Islet of Langerhans (tissue), 1 donor: ENCODE results near the gene SRMS.

Source experiments
- FAIRE-seq: peaks from one replicate; lab custom pipeline; 2011; peaks lifted over from hg19 to GRCh38; lab: Jason Lieb, UNC

Gene SRMS

GRCh38 chr20:63552481-63553249, 5.1 kb upstream of the SRMS start:
- FAIRE-seq = no peak

- no peak for FAIRE-seq
These were observed 3.5 kb upstream of the SRMS start for GRCh38 chr20:63551068-63551467.

DNA sequence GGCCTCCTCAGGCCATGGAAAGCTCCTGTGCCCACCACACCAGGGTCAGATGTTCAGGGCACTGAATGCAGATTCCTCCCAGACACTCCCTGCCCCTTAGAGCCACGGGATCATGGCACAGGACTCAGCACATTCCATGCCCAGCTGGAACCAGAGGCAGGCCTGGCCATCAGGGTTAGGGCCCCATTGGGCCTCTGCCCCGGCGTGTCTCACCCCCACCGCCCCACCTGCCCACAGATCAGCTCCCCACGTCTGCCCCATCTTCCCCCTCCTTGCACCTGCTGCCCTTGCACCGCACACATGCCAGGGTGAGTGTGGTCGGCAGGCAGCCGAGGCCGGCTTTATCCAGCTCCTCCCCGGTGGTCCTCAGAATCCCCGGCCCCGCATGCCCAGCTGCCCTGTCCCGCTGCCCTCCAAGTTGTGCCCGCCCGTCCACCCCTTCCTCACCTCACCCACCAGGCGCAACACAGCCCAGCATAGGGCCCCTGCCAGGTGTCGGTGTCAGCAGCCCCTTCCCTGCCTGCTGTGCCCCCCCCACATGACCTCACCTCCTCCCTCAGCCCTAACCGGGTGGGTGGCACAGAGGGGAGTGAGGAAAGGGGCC, 2.2 kb upstream of the SRMS start:
- FAIRE-seq = no peak

GRCh38 chr20:63549019-63549418, 1.5 kb upstream of the SRMS start:
- FAIRE-seq = no peak

GRCh38 chr20:63548542-63548941, 993 bp upstream of the SRMS start:
- FAIRE-seq = no peak

DNA sequence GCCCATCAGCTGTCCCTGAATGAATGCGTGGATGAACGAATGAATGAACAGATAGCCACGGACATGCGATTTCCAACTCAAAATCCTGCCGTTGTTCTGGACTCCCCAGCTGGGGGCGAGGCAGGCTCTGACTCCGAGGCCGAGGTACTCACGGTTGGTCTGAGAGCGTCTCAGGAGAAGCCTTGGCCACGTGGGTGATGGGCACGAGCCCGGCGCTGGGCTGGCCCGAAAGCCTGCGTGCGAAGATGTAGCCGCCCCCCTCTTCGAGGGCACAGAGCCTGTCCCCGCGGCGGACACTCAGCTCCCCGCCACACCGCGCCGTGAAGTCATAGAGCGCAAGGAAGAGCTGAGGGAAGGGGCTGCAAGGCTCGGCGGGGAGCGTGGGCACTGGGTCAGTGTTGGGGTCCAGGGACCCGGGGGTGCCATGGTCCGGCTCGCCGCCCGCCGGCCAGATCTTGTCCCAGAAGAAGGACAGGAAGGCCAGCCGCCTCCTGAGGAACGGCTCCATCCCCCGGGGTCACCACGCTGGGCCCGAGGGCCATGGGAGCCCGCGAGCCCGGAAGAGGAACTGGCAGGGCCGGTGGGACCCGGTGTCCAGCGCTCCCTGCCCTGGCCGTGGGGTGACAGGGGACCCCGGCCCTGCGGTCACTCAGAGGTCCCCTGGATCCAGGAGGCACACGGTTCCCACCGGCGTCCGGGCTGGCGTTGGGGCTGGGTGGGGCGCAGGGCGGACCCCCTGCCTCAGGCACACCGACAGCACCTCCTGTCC, 409 bp downstream of the SRMS start:
- FAIRE-seq = no peak

GRCh38 chr20:63546256-63546955, 1.1 kb downstream of the SRMS start:
- FAIRE-seq = no peak

DNA sequence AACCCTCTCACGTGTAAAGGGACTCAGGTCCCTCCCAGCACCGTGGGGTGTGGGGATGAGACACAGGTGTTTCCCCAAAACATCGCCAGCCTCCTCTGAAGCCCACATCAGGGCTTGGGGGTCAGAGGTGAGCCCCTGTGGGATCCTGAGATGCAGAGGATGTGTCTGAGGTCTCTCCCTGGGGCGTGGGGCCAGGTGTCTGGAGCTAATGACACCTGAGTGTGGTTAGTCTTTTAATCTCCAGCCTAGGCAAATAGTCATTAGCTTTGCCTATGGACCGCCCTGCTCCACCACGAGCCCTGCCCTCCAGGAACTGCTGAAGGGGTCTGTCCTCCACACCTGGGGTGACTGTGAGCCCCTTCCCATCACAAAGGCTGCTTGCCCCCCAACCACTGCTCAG, 1.7 kb downstream of the SRMS start:
- no peak for FAIRE-seq

GRCh38 chr20:63544958-63545516, 2.5 kb downstream of the SRMS start:
- no peak for FAIRE-seq

DNA sequence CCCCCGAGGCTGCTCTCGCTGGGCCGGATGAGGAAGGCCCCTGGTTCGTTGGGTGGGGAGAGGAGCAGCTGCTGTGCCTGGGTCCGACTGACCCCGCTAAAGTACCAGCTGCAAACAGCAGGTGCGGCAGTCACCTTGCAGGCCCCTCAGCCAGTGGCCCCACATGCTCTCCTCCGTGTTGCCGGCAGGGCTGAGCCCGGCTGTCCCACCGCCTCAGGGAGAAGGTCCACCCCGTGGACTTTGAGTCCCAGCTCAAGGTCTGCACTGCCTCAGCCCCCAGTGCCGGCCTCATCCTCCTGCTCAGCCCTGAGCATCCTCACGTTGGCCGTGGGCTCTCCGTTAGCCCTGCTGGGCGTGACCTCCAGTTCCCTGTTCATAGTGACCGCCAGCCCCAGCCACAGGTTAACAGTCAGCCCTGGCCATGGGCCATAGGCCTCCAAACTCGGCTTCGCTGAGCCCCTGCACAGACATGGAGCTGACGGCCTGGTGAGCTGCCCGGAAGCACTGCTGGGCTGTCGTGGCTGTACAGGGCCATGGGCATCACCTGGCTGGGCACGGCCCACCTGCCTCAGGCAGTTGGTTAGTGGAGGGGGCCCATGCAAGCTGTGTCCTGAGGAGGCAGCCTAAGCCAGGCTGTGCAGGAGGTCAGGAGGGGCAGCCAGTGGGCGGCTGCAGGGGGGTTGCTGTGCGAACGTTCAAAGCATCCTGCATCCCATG, 3.1 kb downstream of the SRMS start:
- no peak for FAIRE-seq

GRCh38 chr20:63543733-63544132, 3.8 kb downstream of the SRMS start:
- FAIRE-seq = no peak

- no peak for FAIRE-seq
These were observed 4.4 kb downstream of the SRMS start for GRCh38 chr20:63543131-63543530.

DNA sequence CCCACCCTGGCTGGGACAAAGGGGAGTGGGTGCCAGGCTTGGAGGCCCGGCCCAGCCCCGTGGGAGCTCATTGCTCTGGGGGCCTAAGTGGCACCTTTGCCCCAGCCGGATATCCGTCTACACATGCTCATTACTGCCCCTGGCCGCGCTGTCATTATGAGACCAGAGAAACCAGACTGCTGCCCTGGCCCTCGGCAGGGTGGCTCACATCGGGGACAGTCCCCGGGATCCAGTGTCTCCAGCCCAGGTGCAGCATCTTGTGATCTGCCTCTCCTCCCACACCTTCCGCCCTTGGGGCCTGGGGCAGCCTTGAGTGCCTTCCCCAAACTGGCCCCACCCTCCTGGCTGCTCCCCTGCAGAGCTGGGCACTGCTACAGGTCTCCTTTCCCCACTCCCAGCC, 4.9 kb downstream of the SRMS start:
- no peak for FAIRE-seq

- no peak for FAIRE-seq
These were observed 5.5 kb downstream of the SRMS start for GRCh38 chr20:63542031-63542559.

GRCh38 chr20:63541371-63541770, 6.2 kb downstream of the SRMS start:
- FAIRE-seq = no peak

DNA sequence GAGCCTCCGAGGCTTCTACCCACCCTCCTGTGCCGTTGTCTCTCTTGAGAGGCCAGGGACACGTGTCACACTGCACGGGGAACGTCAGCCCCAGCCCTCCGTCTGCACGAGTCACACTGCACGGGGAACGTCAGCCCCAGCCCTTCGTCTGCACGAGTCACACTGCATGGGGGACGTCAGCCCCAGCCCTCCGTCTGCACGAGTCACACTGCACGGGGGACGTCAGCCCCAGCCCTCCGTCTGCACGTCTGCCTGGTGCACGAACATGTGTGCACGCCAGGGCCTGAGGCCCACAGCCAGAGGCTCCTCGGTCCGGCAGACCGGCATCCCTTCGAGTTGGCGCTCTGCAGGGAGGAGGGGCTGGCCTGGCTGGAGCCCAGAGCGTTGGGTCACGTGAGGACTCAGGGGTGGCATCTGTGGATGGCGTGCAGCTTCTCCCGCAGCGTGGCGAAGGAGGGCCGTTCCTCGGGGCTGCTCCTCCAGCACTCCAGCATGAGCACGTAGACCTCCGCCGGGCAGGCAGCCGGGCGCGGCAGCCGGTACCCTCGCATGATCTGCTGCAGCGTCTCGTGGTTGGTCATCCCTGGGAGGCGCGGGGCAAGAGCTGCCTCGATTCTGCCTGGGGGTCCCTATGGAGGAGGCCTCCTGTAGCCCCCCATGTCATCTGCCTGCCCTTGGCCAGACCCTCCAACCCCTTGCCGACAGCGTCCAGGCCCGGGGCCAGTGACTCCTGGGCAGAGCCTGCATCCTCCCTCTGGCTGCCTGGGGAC, 6.9 kb downstream of the SRMS start:
- no peak for FAIRE-seq

GRCh38 chr20:63539441-63540370, 7.8 kb downstream of the SRMS start:
- no peak for FAIRE-seq

GRCh38 chr20:63539092-63539430, 8.5 kb downstream of the SRMS start:
- FAIRE-seq = no peak

DNA sequence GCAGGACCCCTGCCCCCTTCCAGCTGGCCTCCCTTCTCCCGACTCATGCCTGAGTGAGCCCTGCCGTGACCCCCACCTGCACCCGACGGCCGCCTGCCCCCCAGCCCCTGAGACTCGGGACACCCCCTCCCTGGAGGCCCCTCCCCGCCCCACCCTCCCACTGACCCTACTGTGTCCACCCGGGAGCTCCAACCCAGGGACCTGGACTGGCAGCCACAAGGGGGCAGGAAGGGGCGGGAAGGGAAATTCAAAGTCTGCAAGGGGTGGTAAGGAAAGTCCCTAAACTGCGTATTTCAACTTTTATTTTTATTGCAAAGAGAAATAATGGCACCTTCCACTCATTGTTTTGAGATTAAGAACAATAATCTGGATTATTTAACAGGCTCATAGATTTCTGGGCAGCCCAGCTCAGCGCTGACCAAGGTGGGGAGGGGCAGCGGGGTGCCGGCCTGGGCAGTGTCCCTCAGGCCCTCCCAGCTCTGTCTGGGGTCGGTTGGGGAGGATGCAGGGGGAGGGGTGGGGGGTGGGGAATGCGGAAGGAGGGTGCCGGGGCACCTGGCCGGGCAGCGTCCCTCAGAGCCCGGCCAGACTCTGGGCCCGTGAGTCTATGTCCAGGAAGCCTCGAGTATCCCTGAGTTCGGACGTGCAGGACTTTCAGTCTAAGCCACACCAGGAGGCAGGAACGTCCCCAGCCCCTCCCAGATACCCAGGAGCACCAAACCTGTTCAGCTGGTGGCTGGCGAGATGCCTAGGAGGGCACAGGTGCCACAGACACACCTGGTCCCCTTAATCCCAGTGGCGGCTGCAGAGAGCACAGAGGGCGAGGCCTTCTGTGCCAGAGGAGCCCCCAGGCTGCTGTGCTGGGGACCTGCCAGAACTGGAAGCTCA, 9.1 kb downstream of the SRMS start:
- no peak for FAIRE-seq
